Measurements from ENCODE around the gene NUTF2. TPM values are rescaled to one million over a fixed set of nuclear protein-coding genes. Genes with fewer than 3 reads are reported as not detected.

NUTF2 gene
- total and polyA plus RNA-seq, 10 of the 15 experiments (the other 5 are each of a cell fraction or from before 2014, with no cell fraction given) = 116 to 342 (median 202) TPM

- intact Hi-C loops (cut with micrococcal nuclease; ENCODE audit: unreplicated experiment) = no loop called here
- H3K27ac ChIP-seq (ENCODE audit: control insufficient read depth, insufficient read depth) = no peak overlapping the region
- CTCF ChIA-PET = interaction anchor here (1.6 kb wide), 1 partner anchor 24 kb away, joined by 4 read pairs; no protein-coding TSS in a partner anchor
Observed at GRCh38 chr16:67907397-67908180, 60.9 kb downstream of the NUTF2 start.

More at GRCh38 chr16:67907397-67908180, 60.9 kb downstream of the NUTF2 start:
- no peak for TF ChIP-seq BHLHE40 (IDR thresholded peaks at IDR 0.05; ENCODE audit: borderline replicate concordance in 1 of 2, low read depth in 2 of 2, low read length in 1 of 2)
- no peak for TF ChIP-seq IRF4 (IDR thresholded peaks at IDR 0.05; ENCODE audit: low read depth, low read length)
- TF ChIP-seq ELK1 (IDR thresholded peaks at IDR 0.05; ENCODE audit: low read depth, low read length) = no peak
- TF ChIP-seq PML (IDR thresholded peaks at IDR 0.05; ENCODE audit: low read length) = no peak
- TF ChIP-seq RAD21 (IDR thresholded peaks at IDR 0.05; ENCODE audit: insufficient read depth, low read depth, low read length) = no peak
- no peak for TF ChIP-seq POLR2A (IDR thresholded peaks at IDR 0.05; ENCODE audit: low read depth, low read length)
- TF ChIP-seq E4F1 (IDR thresholded peaks at IDR 0.05; ENCODE audit: borderline replicate concordance, partially characterized antibody) = no peak
- ChIA-PET SMC1A (ENCODE audit: uncharacterized antibody, unreplicated experiment) (no interaction called here), RAD21 (ENCODE audit: unreplicated experiment) (no interaction called here), POLR2A (no interaction called here)
- Histone ChIP-seq H3K9me3 (replicated peaks; ENCODE audit: control insufficient read depth, insufficient read depth, low read length) (no peaks in the 10 kb centered on the region), H3K27me3 (replicated peaks in 1 of 2; ENCODE audit: control insufficient read depth in 2 of 2, insufficient read depth in 2 of 2, low read length in 1 of 2) (no peaks in the 10 kb centered on the region), H3K4me3 (no peak overlapping the region), H3K4me2 (ENCODE audit: control insufficient read depth, insufficient read depth) (no peak overlapping the region), H3K36me3 (ENCODE audit: control insufficient read depth in 2 of 2, insufficient read depth in 2 of 2, low read length in 1 of 2) (peaks cover 1 to 7% of the 10 kb centered on the region in 2 experiments; a peak in 2 of 4 replicates), H3K79me2 (ENCODE audit: control insufficient read depth, insufficient read depth, low read length) (no peaks in the 10 kb centered on the region), H2AFZ (ENCODE audit: control insufficient read depth, low read depth, low read length) (no peak overlapping the region), H4K20me1 (ENCODE audit: control insufficient read depth, insufficient read depth) (no peaks in the 10 kb centered on the region; the same call in 1 of the 2 replicates), H3K4me1 (ENCODE audit: control insufficient read depth, insufficient read depth, low read length) (0 out of 2 replicates have a peak, but pooled peaks cover 3% of the 10 kb centered on the region), H3K9ac (ENCODE audit: control insufficient read depth, insufficient read depth, low read length) (no peak overlapping the region)
- FAIRE-seq = no peak
- DNase-seq (ENCODE audit: low read depth, low spot score) = no peak
- BruUV-seq (replicated peaks) = no TSS peak
- 92% methylated on average over 11 of the region's 11 CpGs for WGBS (ENCODE audit: insufficient coverage, insufficient replicate concordance, low lambda C conversion rate, missing lambda C conversion rate)
- no peak for ATAC-seq
- in situ Hi-C loops (cut with MboI) = no loop called here

Measured in GM12878 (cell line).